Measurements from ENCODE around the gene PIK3C3.

- TF ChIP-seq, protein P1, sequence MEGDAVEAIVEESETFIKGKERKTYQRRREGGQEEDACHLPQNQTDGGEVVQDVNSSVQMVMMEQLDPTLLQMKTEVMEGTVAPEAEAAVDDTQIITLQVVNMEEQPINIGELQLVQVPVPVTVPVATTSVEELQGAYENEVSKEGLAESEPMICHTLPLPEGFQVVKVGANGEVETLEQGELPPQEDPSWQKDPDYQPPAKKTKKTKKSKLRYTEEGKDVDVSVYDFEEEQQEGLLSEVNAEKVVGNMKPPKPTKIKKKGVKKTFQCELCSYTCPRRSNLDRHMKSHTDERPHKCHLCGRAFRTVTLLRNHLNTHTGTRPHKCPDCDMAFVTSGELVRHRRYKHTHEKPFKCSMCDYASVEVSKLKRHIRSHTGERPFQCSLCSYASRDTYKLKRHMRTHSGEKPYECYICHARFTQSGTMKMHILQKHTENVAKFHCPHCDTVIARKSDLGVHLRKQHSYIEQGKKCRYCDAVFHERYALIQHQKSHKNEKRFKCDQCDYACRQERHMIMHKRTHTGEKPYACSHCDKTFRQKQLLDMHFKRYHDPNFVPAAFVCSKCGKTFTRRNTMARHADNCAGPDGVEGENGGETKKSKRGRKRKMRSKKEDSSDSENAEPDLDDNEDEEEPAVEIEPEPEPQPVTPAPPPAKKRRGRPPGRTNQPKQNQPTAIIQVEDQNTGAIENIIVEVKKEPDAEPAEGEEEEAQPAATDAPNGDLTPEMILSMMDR (IDR thresholded peaks at IDR 0.05): no peak
- TF ChIP-seq POLR2A (IDR thresholded peaks at IDR 0.05): no peak
These were observed 140.8 kb downstream of the PIK3C3 start for GRCh38 chr18:42095732-42096377.

All from adrenal gland (tissue), 5 donors.